OCI-LY1 (cell line): ENCODE measurements around the gene TIAM1.

Source experiments
- H2AFZ ChIP-seq: fragments of 200-600 bp; sonication (generic), shearing (Covaris generic); 2 replicates; pipeline ENCODE4 v1.6.0; 2014; ENCODE audit warnings: antibody characterized with exemption, mild to moderate bottlenecking, low read length
- H3F3A ChIP-seq: fragments of 200-600 bp; sonication (generic), shearing (Covaris generic); 2 replicates; pipeline ENCODE4 v1.6.0; 2014; ENCODE audit warnings: mild to moderate bottlenecking, antibody characterized with exemption, low read length, moderate library complexity; ENCODE audit not compliant: insufficient read depth
- H3K27ac ChIP-seq: fragments of 200-600 bp; sonication (generic); 2 replicates; pipeline ENCODE4 v1.5.1; 2014; ENCODE audit warnings: low read length, mixed run types, mild to moderate bottlenecking, low read depth; ENCODE audit not compliant: poor library complexity, severe bottlenecking
- H3K27me3 ChIP-seq: fragments of 200-600 bp; sonication (generic); 2 replicates; pipeline ENCODE4 v1.6.0; 2014; ENCODE audit warnings: antibody characterized with exemption, mild to moderate bottlenecking, low read length, moderate library complexity; ENCODE audit not compliant: insufficient read depth
- H3K36me3 ChIP-seq: fragments of 200-600 bp; sonication (generic); 2 replicates; pipeline ENCODE4 v1.6.1; 2014; ENCODE audit warnings: mild to moderate bottlenecking, antibody characterized with exemption, low read length, moderate library complexity, mixed read lengths; ENCODE audit not compliant: insufficient read depth
- H3K4me1 ChIP-seq: fragments of 200-600 bp; sonication (generic); 2 replicates; pipeline ENCODE4 v1.5.1; 2014; ENCODE audit warnings: mild to moderate bottlenecking, low read length, moderate library complexity; ENCODE audit not compliant: insufficient read depth, severe bottlenecking
- H3K4me2 ChIP-seq: fragments of 200-600 bp; sonication (generic), shearing (Covaris generic); 2 replicates; pipeline ENCODE4 v1.6.1; 2014; ENCODE audit warnings: low read length
- H3K4me3 ChIP-seq: fragments of 200-600 bp; sonication (generic); 2 replicates; pipeline ENCODE4 v1.5.1; 2014; ENCODE audit warnings: low read length, low read depth, mild to moderate bottlenecking, mixed read lengths; ENCODE audit not compliant: poor library complexity, severe bottlenecking
- H3K79me2 ChIP-seq: fragments of 200-600 bp; shearing (Covaris generic); 2 replicates; pipeline ENCODE4 v1.6.1; 2016; ENCODE audit warnings: mixed run types, low read length, mixed read lengths; ENCODE audit not compliant: insufficient read depth
- H3K9ac ChIP-seq: fragments of 200-600 bp; sonication (generic), shearing (Covaris generic); 2 replicates; pipeline ENCODE4 v1.6.1; 2014; ENCODE audit warnings: mild to moderate bottlenecking, low read length, mixed read lengths
- H3K9me2 ChIP-seq: fragments of 200-600 bp; sonication (generic), shearing (Covaris generic); 2 replicates; pipeline ENCODE4 v1.6.1; 2014; ENCODE audit warnings: low read depth, mild to moderate bottlenecking, low read length, mixed read lengths
- H3K9me3 ChIP-seq: fragments of 200-600 bp; shearing (Covaris generic); 2 replicates; pipeline ENCODE4 v1.6.1; 2014; ENCODE audit warnings: low read length, mixed read lengths
- H4K20me1 ChIP-seq: fragments of 200-600 bp; sonication (generic), shearing (Covaris generic); 2 replicates; pipeline ENCODE4 v1.6.0; 2016; ENCODE audit warnings: mild to moderate bottlenecking, low read length; ENCODE audit not compliant: insufficient read depth
- CTCF ChIP-seq: fragments of 200-600 bp; sonication (generic), shearing (Covaris generic); IDR thresholded peaks from 2 replicates; pipeline ENCODE4 v1.5.1; 2017; ENCODE audit warnings: mild to moderate bottlenecking, antibody characterized with exemption, low read length, moderate library complexity, mixed read lengths
- EZH2 ChIP-seq: fragments of 200-600 bp; sonication (generic), shearing (Covaris generic); IDR thresholded peaks from 2 replicates; pipeline ENCODE4 v1.8.0; 2017; ENCODE audit warnings: borderline replicate concordance, mixed run types, mild to moderate bottlenecking, antibody characterized with exemption, low read length, moderate library complexity, mixed read lengths

TIAM1 gene

GRCh38 chr21:31258073-31258472, 86.0 kb downstream of the TIAM1 start:
- Histone ChIP-seq H2AFZ (no peak overlapping the region), H3K4me1 (no peaks in the 10 kb centered on the region), H3K9me2 (no peaks in the 10 kb centered on the region), H3K9ac (no peak overlapping the region), H3K4me2 (no peak overlapping the region), H4K20me1 (no peaks in the 10 kb centered on the region), H3K36me3 (no peaks in the 10 kb centered on the region), H3K79me2 (no peaks in the 10 kb centered on the region), H3K4me3 (no peak overlapping the region), H3K9me3 (no peaks in the 10 kb centered on the region), H3K27ac (no peak overlapping the region), H3K27me3 (no peaks in the 10 kb centered on the region), H3F3A (no peaks in the 10 kb centered on the region)
- TF ChIP-seq CTCF (no peak), EZH2 (no peak)

DNA sequence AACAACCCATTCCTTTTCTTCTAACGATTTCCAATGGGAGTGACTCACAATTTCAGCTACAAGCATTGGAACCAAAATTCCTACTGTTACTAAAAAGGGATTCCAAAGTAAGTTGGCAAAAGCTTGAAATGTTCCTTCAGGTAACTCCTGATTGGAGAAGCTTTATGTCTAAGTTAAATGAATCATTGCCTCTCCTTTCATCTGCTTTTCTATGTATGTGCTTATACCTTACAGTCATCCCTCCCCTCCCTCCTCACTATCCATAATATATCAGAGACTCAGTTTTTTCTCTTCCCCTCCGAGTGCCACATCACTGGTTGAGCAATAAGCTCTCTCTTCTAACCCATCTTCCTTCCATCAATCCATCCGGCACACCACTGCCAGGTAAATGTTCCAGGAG, 86.8 kb downstream of the TIAM1 start:
- H3K9ac ChIP-seq, result no peak overlapping the region
- no peak for TF ChIP-seq CTCF
- TF ChIP-seq EZH2, result no peak

DNA sequence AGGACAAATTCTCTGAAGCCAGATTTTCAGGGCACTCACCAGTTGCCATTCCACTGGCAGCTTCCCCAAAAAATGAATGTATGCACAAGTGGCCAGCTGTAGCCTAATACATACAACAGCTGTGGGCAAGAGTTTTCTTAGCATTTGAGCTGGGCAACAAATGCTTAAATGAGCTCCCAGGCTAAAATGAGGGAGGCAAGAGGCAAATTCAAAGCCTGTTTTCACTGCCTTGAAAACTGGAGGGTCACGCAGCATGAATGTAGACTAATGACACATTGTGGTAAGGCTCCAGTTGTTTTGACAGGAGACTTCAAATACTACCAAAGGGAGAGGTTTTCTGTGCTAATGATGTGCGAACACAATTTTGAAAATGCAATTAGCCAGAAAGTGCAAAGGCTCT, 88.2 kb downstream of the TIAM1 start:
- Histone ChIP-seq H3K9me3 (no peaks in the 10 kb centered on the region), H3F3A (no peaks in the 10 kb centered on the region), H3K4me1 (no peaks in the 10 kb centered on the region), H4K20me1 (no peaks in the 10 kb centered on the region), H3K4me2 (no peak overlapping the region), H3K27me3 (no peaks in the 10 kb centered on the region), H3K79me2 (no peaks in the 10 kb centered on the region), H3K36me3 (no peaks in the 10 kb centered on the region), H3K4me3 (no peak overlapping the region), H3K9me2 (no peaks in the 10 kb centered on the region), H3K27ac (no peak overlapping the region), H2AFZ (no peak overlapping the region), H3K9ac (no peak overlapping the region)
- TF ChIP-seq CTCF (no peak), EZH2 (no peak)

More for the DNA sequence above, 86.8 kb downstream of the TIAM1 start:
- no peaks in the 10 kb centered on the region for H3K27me3 ChIP-seq
- H3K4me2 ChIP-seq, result no peak overlapping the region
- no peak overlapping the region for H3K4me3 ChIP-seq
- H3F3A ChIP-seq, result no peaks in the 10 kb centered on the region
- no peaks in the 10 kb centered on the region for H3K36me3 ChIP-seq
- H2AFZ ChIP-seq, result no peak overlapping the region
- no peaks in the 10 kb centered on the region for H3K9me2 ChIP-seq
- H3K79me2 ChIP-seq, result no peaks in the 10 kb centered on the region
- H4K20me1 ChIP-seq, result no peaks in the 10 kb centered on the region
- H3K9me3 ChIP-seq, result no peaks in the 10 kb centered on the region
- H3K27ac ChIP-seq, result no peak overlapping the region
- H3K4me1 ChIP-seq, result no peaks in the 10 kb centered on the region
